HG03196 (cell line): ENCODE measurements around the gene CD81.
"Not testable (repeated sequence)": the region's sequence is repeated elsewhere in the genome, so short reads cannot be mapped to it uniquely, and the experiment has no call there.

Source experiments
- ATAC-seq: cut with Tn5 transposase; IDR thresholded peaks from one replicate; pipeline ENCODE4 v1.9.1; 2021; ENCODE audit not compliant: unreplicated experiment

Gene CD81

DNA sequence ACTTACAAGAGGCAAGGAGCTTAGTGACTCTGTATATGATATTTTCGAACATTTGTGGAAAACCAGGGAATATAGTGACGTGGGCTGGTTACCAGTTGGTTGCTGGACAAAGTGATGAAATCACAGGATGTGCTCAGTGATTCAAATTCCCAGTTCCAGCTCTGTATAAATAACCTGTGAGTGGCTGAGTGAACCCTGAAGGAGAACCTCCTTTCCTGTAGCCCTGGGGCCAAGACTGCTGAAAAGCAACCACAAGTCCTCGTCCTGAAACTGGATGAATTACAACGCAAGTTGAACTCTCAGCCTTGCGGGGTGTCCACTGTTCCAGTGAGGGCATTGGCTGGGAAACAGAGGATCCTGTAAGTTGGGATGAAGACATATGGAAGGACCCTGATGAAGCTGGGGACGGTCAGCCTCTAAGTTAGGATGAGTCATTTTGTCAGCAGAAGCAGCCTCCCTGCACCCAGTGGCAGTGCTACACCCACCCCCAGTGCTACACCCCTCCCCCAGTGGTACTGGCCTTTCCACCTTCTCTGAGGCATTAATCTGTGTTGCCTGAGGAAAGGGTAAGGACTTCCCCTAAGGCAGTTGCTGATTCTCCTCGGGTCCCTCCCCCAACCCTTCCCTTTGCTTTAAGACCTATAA lies 22.0 kb upstream of the CD81 start:
- ATAC-seq = no peak

DNA sequence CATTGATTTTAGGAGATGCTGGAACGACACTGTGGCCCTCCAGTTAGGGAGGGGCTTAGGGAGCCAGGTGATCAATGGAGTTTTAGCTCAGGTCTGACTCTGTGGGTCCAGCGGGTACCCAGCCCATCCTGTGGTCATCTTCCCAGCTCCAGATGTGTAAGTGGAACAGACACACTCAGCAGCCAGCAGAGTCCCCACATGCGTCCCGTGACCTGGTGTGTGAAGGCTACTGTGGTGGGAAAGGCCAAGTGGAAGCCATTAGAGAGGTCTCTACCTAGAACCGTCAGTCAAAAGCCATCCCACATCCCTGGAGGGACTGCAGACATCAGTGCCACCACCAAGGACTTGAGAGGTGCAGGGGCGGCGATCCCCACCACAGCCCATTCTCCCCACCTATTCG lies 19.9 kb upstream of the CD81 start:
- ATAC-seq = no peak

DNA sequence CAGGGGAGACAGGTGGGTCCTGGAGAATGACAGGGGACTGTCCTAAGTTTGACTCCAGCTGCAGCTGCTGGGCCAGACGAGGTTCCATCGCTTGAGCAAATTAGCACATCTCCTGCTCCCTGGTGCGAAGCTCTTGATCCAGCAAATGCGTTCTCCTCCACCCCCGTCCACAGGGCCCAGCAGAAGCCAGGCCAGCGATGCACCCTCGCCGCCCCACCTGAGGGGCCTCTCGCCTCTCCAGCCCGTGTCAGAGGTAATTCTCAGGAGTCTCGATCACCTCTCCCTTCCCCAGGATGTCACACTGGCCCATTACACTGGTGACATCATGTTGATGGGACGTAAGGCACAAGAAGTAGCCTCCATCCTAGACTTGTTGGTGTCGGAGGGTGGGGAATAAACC lies 19.5 kb upstream of the CD81 start:
- not testable (repeated sequence) for ATAC-seq

DNA sequence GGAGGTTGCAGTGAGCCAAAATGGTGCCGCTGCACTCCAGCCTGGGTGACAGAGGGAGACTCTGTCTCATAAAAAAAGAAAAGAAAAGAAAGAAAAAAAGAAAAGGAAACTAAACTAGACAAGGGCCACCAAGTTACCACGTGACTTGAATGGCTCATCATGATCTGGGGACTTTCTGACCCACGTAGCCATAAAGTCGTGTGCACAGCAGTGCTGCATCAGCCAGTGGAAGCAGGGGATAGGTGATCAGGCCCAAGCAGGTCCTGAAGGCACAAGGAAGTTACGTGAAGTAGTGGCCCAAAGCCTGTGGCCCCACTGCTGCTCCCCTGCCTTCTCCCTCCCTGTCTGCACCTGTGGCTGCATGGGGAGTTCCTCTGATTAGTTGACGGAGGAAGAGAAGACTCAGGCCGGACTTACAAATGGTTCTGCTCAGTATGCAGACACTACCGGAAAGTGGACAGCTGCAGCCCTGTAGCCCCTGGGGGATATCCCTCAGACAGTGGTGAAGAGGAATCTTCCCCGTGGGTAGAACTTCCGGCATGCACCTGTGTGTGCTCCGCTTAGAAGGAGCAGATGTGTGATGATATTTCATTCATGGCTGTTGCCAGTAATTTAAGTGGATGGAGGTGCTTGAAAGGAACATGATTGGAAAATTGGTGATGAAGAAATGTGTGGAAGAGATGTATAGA lies 18.2 kb upstream of the CD81 start:
- ATAC-seq = no peak

DNA sequence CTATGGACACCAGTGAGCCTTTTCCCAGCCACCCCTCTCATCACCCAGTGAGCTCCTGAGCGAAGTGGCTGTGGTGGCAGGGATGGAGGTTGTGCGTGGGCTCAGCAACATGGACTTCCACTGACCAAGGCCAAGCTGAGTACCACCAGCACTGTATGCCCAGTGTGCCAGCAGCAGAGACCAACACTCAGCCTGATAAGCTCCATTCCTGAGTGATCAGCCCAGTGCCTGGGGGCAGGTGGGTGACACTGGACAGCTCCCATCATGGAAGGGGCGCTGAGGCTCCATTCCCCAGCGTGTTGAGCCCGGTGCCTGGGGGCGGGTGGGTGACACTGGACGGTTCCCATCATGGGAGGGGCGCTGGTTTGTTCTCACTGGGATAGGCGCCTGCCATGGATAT lies 17.6 kb upstream of the CD81 start:
- ATAC-seq = no peak

DNA sequence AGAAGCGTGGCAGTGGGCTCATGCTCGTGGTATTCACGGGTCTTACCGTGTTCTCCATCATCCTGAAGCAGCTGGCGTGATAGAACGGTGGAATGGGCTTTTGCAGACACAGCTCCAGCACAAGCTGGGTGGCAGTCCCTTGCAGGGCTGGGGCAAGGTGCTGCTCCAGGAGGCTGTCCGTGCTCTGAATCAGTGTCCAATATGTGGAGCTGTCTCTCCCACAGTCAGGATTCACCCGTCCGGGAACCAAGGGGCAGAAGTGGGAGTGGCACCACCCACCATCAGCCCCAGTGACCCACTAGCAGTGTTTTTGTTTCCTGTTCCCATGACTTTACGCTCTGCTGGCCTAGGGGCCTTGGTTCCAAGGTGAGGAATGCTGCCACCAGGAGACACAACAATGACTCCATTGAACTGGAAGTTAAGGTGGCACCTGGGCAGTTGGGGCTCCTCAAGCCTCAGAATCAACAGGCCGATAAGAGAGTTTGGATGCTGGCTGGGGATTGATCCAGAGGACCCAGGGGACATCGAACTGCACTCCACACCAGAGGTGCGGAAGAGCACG lies 16.9 kb upstream of the CD81 start:
- no peak for ATAC-seq

DNA sequence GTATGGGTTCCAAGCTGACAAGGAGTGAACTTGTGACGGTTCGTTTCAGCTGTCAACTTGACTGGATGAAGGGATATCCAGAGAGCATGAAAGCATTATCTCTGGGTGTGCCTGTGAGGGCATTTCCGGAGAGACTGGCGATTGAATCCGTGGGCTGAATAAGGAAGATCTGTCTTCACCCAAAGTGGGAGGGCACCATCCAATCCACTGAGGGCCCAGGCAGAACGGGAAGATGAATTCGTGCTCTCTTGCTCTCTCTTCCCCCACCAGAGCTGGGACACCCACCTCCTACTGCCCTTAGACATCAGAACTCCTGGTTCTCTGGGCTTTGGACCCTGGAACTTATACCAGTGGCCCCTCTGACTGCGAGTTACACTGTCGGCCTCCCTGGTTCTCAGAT lies 15.5 kb upstream of the CD81 start:
- no peak for ATAC-seq

DNA sequence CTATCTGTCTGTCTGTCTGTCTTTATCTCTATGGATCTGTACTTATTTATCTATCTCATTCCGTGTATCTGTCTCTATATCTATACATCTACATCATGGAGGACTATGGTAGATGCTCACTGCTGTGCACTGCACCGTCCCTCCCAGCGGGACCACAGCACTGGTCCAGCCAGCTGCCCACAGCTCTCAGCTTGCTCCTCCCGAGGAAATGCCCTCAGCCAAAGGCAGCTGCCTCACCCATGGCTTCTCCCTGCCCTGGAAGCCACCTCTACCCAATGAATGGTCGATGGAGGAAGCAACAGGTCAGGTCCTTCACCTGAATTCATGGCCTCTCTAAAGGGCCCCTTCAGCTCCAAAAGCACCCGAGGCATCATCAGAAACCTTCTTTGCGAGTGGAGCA lies 14.7 kb upstream of the CD81 start:
- no peak for ATAC-seq

DNA sequence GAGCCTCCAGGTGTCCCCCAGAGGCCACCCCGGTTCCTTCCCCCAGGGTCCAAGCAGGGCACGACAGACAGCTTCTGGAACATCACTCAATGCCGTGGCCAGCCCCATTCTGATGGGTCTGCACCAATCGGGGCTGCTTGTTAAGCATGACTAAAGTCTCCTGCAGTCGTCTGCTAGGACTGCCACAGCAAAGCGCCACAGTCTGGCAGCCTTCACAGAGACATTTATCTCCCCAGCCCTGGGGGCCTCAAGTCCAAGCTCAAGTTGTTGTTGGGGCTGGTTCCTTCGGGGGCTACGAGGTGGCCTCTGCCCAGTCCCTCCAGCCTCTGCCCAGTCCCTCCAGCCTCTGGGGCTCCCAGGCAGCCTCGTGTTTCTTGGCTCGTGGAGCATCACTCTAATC lies 14.0 kb upstream of the CD81 start:
- no peak for ATAC-seq

DNA sequence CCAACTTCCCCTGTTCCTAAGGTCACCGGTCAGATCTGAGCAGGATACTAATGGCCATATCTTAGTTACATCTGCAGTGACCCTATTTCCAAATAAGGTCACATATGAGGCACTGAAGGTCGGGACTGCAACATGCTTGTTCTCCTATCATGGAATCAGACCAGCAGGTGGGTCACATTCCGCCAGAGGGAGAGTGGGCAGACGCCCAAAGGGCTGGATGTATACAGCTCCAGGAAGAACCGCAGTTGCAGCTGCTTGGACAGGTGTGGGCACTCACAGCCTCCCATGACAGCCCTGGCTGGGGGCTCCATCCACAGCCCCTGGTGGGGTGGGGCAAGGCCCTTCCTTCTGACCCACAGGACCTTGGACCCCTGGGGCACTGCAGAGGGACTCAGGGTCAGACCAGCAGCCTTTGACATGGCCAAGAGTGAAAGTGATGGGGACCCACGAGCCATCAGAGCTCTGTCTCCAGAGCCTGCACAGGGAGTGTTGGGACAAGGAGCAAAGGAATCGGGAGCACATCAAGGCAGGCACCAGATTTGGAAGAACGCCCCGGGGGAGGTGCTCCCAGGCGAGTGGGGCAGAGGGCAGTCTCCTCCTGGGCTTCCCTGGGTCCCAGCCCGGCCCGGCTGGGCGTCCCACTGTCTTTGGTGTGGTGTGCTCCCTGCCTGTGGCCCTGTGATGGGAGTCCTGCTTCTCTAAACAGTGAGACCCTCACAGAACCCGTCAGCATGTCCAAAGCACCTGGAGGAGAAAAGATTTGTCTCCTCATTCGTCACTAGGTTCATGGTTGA lies 13.3 kb upstream of the CD81 start:
- no peak for ATAC-seq

DNA sequence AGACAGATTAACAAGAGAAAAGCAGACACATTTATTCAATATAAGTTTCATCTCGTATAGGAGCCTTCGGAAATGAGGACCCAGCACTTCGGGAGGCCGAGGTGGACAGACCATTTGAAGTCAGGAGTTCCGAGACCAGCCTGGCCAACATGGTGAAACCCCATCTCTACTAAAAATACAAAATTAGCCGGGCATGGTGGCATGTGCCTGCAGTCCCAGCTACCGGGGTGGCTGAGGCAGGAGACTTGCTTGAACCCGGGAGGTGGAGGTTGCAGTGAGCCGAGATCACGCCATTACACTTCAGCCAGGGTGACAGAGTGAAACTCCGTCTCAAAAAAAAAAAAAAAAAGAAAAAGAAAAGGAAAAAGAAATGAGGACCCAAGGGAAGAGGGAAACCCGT lies 12.7 kb upstream of the CD81 start:
- not testable (repeated sequence) for ATAC-seq

DNA sequence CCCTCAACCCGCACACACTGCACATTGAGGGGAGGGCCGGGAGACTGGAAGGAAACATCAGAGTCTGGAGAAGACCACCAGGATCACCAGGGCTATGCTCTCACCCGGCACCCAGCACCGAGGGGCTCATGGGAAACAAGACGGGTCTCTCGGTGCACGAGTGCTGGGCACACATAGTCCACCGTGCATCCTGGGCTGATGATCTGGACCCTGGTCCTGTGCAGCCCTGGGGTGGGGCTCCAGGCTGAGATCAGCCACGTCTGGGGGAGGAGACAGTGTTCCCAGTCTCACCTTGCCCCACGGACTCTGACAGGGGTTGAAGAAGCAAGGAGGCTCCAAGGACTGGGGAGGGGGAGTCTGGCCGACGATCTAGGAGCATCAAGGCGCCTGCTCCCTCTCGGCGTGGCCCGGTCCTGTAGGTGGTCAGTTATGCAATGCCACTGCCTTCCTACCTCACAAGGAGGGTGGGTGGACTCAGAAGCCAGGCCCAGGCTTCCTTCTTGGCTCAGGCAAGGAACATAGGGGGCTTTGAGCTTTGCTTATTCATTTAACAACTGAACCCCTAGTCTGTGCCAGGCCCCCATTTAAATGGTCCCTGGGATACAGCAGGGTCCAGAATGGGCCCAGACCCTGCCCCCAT lies 11.4 kb upstream of the CD81 start:
- no peak for ATAC-seq

DNA sequence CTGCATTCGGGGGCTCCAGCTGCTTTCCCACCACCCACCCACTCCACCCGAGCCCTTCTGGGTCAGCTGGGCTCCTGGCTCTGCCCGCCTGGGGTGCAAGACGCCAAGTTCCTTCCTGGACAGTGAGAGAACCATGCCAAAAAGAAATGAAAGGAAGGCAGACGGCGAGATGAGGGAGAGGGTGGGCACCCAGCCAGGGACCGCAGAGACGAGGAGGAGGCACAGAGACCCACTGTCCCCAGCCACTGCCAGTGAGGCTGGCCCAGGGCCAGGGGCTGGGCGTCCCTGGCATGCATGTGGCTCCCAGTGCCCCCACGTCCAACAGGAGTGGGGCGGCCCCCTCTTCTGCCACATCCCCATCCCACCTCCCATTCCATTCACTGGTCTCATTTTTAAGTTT lies 10.8 kb upstream of the CD81 start:
- ATAC-seq = no peak

DNA sequence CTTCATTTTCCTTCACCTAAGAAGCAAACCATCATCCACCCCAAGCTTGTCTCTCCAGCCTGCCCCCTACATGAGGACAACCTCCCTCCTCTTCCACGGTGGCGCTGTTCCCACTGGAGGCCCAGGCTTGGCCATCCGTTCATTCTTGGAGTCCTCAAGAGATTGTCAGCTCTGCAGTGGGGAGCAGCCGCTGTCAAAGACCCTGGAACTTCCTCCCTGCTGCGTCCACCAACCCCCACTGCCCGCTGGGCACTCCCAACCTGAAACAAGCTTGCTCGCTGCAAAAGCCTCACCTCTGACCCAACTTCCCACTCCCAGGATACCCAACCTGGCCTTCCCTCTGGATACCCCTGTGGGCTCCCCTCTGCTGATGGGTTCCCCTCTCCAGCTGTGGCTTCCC lies 10.4 kb upstream of the CD81 start:
- ATAC-seq = no peak

DNA sequence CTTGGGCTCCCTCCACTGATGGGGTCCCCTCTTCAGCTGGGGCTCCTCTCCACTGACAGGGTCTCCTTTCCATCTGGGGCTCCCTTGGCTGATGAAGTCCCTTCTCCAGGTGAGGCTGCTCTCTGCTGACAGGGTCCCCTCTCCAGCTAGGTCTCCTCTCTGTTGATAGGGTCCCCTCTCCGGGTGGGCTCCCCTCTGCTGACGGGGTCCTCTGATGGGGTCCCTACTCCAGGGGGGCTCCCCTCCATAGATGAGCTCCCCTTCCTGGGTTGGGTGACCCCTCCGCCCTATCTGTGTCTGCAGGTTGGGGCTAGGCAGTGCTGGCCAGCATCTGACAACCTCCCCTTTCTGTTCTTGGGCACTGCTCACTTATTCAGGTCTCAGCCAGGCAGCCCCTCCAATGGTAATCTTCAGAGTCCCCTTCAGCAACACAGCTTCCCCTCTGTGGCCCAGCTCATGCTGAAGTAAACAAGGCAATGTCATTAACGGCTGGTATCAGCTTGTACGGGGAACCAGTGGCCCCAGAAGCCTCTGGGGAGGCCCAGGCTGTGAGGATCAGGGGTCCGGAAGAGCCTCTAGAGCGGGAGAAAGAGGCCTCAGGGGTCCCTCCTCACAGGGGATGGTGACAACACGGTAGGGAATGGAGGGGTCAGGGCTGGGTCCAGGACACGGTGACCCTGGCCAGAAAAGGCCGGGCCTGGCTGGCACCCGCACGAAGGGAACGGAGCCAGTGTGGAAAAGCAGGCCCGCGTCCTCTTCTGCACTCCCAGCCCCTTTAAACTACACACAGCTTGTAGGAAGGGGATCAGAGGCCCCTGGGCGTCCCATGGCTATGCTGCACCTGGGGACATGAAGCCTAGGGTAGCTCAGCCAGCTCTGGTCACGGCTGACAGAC lies 9.6 kb upstream of the CD81 start:
- no peak for ATAC-seq

DNA sequence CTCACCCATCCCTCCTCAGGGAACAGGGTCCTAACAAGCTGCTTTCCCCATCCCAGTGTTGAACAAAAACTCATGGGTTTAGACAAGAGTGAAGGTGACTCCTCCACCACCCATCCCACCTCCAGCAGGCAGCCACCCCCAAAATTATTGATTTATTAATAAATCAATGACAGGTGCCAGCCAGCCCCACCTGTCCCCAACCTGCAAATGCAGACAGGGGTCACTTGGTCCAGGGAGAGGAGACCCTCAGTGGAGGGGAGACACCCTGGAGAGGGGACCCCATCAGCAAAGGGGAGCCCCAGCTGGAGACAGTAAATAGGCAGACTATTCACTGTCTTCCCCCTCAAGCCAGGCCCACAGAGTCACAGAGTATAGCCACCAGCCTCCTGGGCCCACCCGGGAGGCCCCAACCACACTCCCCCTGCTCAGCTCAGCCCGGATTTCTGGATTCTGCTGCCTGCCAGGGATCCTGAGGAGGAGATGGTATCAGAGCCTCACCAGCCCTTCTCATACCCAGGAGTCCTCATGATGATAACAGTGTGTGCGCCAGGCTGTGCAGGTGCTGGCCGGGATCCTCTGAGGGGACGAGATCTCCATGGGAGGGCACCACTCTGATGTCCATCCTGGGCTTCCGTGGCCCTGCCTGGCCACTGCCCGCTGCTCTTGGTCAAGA lies 8.8 kb upstream of the CD81 start:
- no peak for ATAC-seq

DNA sequence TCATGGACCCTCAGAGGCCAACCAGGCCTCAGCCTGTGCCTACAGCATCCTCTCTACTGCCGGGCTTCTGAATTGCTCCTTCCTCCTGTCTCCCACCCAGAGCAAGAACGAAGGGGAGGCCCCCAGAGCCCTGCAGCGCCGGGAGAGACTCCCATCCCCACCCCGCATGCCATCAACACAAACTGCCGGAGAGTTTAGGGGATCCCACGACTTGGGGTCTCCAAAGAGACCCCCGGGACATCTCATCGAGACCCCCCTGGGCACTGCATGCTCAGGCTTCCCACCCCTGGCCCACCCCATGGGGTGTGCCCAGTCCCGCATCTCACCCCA lies 8.3 kb upstream of the CD81 start:
- no peak for ATAC-seq

DNA sequence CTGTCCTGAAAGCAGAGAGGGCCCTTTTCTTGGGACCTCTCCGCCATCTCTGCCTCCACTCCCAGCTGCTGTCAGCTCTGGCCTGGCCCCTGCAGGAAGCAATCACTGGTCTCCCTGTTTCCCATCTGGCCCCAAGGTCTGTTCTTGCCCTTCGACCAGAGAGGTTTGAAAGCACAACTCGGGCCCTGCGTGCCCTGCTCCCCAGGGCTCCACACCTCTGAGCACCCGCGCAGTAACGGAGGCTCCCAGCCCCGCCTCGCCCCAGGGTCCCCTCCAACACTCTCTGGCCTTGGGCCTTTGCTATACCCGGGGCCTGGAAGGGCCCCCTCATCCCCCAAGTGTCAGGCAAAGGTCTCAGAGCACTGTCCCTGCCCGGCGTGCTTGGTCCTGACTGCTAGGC lies 7.8 kb upstream of the CD81 start:
- ATAC-seq = no peak

DNA sequence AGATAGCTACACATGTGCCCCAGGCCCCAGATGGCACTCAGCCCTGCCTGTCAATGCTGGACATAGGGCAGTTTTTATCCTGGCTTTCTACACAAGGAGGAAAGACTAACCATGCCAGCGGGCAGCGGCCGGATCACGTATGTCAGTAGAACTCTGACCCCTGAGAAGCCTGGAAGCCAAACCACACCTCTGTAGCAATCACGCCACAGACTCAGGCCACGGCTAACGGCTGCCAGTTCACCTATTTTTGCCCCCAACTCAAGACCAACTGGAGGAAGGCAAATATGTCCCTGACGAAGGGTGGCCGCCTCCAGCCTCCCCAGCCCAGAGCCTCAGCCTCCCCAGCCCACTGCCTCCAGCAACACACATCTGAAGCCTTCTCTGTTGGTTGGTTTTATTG lies 7.2 kb upstream of the CD81 start:
- no peak for ATAC-seq
